GM19099 (cell line): ENCODE measurements around the gene ATAD3A.

ENCODE experiments used
- POLR2A ChIP-seq: IDR thresholded peaks from 3 replicates; pipeline ENCODE4 v1.6.1; 2011; ENCODE audit warnings: low read depth; ENCODE audit not compliant: insufficient read length; ENCODE audit errors: extremely low read depth

ATAD3A gene

DNA sequence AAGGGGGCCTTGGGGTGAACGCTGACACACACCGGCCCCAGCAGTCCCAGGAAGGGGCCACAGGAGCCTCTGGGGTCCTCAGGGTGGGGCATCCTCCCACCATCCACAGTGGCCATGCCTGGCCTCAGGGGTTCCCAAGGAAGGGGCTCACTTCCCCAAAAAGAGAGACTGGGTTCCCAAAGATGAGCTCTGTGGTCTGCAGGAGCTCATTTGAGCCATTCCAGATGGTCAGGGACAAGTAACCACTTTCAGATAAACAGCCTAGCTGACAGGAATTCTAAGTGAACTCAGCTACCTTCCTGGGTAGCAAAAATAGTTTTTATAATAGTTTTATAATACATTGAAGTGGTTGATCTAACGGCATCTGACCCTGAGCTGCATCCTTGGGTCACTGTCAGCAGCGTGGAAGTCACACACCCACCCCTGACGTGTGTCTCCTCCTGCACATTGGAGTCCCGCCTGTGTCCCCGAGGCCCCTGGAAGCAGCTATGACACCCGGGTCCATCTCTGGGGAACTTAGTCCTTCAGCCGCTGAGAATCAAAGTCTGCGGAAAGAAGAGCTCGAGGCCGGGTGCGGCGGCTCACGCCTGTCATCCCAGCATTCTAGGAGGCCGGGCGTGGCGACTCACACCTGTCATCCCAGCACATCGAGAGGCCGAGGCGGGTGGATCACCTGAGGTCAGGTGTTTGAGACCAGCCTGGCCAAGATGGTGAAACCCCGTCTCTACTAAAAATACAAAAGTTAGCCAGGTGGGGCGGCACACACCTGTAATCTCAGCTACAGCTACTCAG lies 34.2 kb downstream of the ATAD3A start:
- TF ChIP-seq POLR2A: no peak

DNA sequence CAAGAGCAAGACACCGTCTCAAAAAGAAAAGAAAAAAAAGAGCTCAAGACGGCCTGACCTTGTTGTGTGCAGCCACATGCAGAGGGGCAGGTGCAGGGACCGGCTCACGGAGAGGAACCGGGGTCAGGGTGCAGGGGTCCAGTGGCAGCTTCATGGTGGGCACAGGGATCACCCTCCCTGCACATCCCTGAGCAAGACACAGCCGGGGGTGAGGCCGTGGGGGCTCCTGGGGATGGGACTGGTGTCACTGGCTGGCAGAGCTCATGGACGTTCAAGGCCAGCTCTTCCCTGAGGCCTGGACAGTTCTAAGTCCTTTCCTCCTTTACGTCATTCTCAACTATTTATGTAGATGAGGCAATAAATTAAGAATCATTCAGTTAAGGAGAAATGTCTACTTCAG lies 35.0 kb downstream of the ATAD3A start:
- TF ChIP-seq POLR2A: no peak

DNA sequence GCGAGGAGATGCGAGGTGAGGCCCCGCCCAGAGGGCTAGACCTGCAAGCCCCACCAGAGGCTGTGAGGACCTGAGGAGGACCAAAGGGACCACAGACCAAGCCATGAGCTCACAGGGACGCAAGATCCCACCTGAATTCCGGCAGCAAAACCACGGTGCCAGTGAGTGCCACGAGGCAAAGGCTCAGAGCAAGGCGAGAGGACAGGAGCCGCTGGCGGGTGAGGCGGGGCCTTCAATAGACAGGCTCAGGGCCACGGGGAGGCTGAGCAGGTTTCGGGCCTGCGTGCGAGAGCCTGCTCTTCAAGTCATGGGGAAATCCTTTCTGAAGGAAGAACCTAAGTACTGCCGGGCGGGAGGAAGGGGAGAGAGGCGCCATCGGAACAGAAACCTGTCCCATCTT lies 35.5 kb downstream of the ATAD3A start:
- TF ChIP-seq POLR2A: no peak

DNA sequence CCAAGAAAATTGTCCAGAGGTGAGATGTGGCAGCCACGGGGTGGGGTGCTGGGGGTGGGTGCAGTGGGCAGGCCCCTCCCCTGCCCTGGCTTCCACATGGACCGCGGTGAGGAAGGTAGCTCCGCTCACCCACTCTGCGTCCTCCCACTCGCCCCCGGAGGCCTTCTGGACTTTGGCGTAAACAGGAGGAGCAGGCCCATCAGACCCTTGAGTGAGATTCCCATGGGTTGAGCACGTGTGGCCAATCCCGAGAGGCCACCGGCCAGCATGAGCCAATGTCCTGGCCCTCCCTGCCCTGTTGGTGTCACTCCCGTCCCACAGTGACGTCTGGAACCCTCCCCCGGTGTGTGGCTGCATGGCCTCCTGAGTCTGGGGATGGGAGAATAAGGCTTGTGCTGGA lies 36.6 kb downstream of the ATAD3A start:
- TF ChIP-seq POLR2A: no peak

DNA sequence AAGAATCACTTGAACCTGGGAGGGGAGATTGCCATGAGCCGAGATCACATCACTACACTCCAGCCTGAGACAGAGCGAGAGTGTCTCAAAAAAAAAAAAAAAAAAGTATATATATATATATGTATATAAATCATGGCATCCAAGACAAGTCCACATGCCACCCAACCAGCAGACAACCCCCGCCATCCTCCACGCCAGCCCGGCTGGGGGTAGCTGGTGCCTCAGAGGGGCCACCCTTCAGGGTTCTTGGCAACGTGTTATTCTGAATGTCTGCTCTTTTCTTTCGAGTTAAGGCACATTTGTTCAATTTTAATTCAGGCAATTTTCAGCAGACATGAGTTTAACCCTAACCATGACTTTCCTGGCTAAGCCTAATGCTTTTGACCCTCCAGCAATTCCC lies 38.1 kb downstream of the ATAD3A start:
- no peak for TF ChIP-seq POLR2A

DNA sequence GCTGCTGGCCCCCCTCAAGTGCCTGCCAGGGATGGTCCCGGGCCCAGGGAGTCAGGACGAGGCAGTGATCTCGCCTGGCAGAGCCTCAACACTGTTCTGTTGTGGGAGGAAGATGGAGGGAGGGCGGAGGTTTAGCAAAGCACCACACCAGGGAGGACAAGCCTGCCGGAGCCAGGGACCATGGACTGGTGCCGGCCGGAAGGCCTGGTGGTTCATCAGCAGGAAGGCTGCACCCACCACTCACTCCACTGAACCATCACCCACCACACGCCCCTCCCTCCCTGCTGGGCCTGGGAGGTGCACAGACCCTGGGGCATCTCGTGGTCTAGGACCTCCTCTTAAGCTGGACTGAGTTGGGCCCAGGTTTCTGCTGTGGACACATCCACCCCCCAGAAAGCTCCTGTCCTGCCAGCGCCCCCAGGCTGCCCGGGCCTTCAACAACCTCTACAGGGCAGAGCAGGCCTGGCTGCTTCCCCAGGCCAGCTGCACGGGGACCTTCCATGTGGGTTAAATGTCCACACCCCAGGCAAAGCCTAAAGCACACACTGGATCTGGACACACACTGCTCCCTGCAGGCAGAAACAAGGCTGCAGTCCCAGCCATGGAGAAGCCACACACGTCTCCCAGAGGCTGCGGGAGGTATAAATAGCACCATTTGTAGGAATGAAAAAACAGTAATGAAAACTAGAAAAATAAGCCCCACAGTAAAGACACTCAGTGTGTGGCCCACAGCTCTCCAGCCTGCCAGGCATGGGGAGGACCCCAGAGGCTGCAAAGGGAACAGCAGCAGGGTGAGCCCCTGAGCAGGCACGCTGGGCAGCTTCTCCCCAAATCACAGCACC lies 38.9 kb downstream of the ATAD3A start:
- no peak for TF ChIP-seq POLR2A

DNA sequence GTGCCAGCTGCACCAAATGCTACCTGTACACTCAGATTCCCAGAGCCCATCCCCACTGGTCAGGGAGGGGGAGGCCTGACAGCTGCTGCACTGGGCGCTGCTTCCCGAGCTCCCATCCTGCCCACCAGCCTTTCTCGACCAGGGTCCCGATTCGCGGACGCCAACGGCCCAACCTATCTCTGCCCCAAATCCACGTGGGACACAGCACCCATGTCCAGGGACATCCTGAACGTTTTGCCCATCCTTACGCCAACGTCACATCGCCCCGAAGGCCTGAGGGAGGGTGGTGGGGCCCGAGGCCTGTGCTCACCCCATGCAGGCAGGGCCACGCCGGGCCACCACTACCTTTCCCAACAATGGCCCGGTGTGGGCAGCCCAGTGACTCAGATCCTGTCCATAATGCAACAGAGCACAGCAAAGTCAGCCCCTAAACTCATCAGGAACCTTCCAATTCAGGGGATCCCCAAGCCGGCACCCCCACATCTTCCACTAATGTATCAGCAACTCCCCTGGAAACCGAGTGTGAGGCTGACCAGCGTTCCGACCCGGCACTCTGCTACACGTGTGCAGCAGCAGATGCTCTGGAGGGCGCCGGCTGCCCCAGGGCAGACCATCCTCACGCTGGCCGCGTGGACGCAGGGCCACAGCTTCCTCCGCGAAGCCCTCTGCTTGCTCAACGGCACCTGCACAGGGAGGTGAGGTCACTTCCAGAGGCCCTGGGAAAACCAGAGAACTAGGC lies 39.7 kb downstream of the ATAD3A start:
- no peak for TF ChIP-seq POLR2A

DNA sequence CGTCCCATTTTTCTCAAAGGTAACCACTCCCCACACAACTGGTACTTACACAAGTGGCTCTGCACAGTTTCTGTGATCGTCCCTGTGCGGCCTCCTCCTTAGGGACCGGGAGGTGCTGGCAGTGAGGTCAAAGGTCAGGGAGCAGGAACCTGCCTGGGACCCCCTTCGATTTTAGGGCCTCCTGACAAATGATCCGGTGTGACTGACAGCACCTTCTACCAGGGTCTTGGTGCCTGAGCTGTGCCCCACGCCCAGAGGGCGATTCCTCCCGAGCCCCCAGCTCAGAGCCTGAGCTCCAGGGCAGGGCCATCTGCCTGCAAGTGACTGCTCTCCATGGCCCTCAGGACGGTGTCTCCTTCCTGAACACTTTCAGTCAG lies 40.3 kb downstream of the ATAD3A start:
- TF ChIP-seq POLR2A: no peak

DNA sequence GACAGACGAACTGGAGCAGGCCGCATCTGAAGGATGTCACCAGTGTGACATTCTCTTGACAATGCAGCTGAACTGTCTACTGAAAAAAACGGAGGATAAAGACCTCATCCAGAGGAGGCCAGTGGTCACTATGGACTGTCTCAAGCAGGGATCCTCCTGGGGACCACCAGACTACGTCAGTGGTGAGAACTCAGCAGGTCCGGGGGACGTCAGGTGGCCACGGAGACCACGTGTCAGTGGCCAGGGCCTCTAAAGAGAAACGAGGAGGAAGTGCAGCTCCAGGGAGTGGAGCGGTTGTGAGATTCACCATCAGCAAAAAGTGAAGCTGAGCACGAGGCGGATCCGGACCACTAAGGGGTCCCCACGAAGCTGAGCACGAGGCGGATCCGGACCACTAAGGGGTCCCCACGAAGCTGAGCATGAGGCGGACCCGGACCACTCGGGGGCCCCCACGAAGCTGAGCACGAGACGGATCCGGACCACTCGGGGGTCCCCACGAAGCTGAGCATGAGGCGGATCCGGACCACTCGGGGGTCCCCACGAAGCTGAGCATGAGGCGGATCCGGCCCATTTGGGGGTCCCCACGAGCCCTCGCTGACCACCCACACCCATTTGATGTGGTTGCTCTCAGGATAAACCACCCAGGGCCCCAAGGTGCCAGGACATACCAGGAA lies 42.0 kb downstream of the ATAD3A start:
- TF ChIP-seq POLR2A: no peak

DNA sequence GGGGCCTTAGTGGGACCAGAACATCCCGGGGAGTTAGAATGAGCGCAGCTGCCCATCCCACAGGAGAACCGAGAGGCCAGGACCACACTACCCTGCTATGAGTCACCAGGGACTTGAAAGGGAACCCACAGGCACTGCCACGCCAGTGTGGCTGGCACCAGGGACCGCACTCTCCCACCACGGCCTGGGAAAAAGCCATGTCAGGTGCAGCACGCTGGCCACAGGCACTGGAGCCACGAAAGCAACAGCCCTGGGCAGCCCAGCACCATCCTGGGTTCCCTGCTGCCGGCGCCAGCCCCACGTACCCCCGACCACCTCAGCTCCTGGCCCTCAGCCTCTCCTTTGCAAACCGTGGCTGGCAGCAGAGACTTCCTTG lies 42.6 kb downstream of the ATAD3A start:
- TF ChIP-seq POLR2A: no peak

DNA sequence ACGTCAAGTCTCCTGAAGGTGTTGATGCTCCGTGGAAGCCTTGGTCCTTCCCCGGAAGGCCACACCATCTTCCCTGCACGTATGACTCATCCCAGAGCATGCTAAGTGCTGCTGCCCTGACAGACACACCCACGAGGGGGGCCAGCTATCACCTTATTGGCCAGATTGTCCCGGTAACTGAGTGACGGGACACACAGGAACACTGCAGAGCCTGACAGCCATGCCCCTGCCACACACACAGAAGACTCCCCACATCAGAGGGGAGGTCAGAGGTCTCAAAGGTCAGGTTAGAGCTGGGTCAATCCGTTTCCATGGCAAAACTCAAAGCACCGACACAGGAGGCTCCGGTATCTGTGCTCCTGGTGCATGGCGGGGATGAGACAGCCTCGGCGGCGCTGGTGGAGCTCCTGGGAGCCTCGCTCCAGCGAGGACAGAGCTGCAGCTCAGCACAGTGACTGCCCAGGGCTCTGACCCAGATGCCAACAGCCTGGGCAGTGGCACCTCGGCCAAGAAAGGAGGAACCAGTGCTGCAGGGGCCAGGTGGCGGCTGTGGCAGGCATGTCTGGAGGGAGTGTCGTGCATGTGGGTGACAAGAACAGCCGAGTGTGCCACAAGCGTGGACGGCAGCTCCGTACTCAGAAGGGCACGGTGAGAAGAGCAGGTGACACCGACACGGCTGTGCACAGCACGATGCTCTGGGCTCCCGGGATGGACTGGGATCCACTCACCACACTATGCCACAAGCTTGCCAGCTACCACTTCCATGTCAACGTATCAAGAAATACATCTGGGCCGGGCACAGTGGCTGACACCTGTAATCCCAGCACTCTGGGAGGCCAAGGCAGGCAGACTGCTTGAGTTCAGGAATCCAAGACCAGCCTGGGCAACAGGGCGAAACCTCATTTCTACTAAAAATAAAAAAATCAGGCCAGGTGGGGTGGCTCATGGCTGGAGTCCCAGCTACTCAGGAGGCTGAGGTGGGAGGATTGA lies 43.3 kb downstream of the ATAD3A start:
- no peak for TF ChIP-seq POLR2A

DNA sequence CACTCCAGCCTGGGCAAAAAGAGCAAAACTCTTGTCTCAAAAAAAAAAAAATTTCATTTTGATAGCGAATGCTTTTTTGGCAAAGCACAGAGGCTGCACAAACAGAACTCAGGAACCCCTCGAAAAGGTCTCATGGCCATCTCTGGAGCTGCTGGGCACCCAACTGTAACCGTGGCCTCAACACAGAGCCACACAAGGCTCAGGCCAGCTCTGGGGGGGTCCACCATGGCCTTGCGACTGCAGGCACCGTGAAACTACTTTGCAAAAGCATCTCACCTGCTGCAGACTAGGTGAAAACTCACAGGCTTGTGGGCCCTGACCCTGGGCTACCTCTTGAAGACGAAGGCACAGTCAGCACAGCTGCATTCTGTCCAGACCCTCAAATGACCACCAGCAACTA lies 44.5 kb downstream of the ATAD3A start:
- TF ChIP-seq POLR2A: no peak

DNA sequence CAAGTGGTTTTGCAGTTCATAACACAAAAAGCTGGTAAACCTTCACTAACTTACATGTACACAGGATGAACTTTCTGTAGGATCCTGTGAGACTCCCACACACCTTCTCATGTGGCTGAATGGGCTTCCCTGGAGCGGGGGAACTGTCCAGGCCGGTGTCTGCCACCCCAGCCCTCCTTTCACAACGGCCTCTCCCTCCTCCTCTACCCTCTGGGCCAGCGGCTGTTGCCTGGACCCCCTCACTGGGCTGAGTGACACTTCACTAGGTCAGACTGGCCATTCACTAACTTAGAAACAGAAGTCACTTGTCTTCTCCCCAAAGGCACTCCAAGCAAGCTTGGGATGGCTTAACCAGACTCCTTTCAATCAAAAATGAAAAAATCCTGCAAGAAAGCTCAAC lies 46.6 kb downstream of the ATAD3A start:
- no peak for TF ChIP-seq POLR2A

DNA sequence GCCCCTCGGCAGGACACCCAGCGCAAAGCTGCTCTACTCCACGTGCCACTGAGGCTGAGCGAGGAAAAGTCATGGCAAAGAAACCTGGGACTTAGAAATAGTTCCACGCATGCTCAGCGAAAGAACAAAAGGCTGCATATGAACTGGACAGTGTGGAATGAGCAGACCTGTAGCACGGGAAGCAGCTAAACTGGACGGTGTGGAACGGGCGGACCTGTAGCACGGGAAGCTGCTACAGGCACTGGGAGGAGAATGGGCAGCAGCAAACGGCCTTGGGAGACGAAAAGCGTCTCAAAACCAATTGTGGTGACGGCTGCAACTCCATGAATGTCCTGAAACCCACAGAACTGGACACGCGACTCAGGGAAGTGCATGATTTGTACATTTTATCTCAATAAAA lies 47.1 kb downstream of the ATAD3A start:
- no peak for TF ChIP-seq POLR2A
